ENCODE data around the gene SLC25A26. TPM values are rescaled to one million over a fixed set of nuclear protein-coding genes. Genes with fewer than 3 reads are reported as not detected.
A peak's percentile ranks its signal among the peaks of the same experiment; 100 is the strongest.

SLC25A26 gene
- total RNA-seq, 1 experiment from 2014 or later: 23.8 TPM

GRCh38 chr3:66312039-66312438, 91.2 kb downstream of the SLC25A26 start (continued):
- TF ChIP-seq REST (IDR thresholded peaks at IDR 0.05; ENCODE audit: low read depth): no peak

DNA sequence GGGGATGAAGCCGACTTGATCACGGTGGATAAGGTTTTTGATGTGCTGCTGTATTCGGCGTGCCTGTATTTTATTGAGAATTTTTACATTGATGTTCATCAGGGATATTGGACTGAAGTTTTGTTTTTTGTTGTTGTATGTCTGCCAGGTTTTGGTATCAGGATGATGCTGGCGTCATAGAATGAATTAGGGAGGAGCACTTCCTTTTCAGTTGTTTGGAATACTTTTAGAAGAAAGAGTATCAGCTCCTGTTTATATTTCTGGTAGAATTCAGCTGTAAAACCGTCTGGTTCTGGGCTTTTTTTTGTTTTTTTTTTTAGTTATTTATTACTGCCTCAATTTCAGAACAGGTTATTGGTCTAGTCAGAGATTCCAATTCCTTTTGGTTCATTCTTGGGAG, 93.7 kb downstream of the SLC25A26 start:
- Histone ChIP-seq H4K20me1 (ENCODE audit: insufficient read depth) (no peaks in the 10 kb centered on the region), H3K9me2 (ENCODE audit: insufficient read depth) (no peaks in the 10 kb centered on the region), H3K9ac (ENCODE audit: low read length) (no peak overlapping the region), H3K4me2 (ENCODE audit: low read length) (no peak overlapping the region), H3K9me3 (ENCODE audit: control insufficient read depth in 1 of 2, insufficient read depth in 1 of 2, low read depth in 1 of 2, low read length in 2 of 2) (no peaks in the 10 kb centered on the region; a peak in 1 of 4 replicates), H3K36me3 (ENCODE audit: control insufficient read depth in 1 of 2, insufficient read depth in 2 of 2, low read length in 2 of 2) (no peaks in the 10 kb centered on the region), H3K27ac (ENCODE audit: low read depth, low read length) (no peak overlapping the region), H3K4me3 (replicated peaks in 1 of 2; ENCODE audit: low read depth in 1 of 2, low read length in 2 of 2) (no peak overlapping the region), H3K4me1 (ENCODE audit: control insufficient read depth in 1 of 2, insufficient read depth in 2 of 2, low read length in 2 of 2) (no peaks in the 10 kb centered on the region), H3K27me3 (ENCODE audit: insufficient read depth, low read length) (no peaks in the 10 kb centered on the region), H2AFZ (ENCODE audit: low read depth, low read length, poor library complexity, severe bottlenecking) (no peak overlapping the region), H3K79me2 (ENCODE audit: insufficient read depth, low read length) (no peaks in the 10 kb centered on the region)
- no peak for ATAC-seq
- intact Hi-C loops (cut with micrococcal nuclease): no loop called here
- POLR2A ChIA-PET: no interaction called here
- RAD21 ChIA-PET (ENCODE audit: low non-redundant PET in 1 of 2, low total read pairs in 2 of 2, uncharacterized antibody in 2 of 2, unreplicated experiment in 2 of 2): no interaction called here
- CTCF ChIA-PET: no interaction called here
- no peak for TF ChIP-seq ELF1 (IDR thresholded peaks at IDR 0.05; ENCODE audit: borderline replicate concordance, low read depth)
- no peak for TF ChIP-seq RAD21 (IDR thresholded peaks at IDR 0.05; ENCODE audit: low read depth)
- TF ChIP-seq, protein P1, sequence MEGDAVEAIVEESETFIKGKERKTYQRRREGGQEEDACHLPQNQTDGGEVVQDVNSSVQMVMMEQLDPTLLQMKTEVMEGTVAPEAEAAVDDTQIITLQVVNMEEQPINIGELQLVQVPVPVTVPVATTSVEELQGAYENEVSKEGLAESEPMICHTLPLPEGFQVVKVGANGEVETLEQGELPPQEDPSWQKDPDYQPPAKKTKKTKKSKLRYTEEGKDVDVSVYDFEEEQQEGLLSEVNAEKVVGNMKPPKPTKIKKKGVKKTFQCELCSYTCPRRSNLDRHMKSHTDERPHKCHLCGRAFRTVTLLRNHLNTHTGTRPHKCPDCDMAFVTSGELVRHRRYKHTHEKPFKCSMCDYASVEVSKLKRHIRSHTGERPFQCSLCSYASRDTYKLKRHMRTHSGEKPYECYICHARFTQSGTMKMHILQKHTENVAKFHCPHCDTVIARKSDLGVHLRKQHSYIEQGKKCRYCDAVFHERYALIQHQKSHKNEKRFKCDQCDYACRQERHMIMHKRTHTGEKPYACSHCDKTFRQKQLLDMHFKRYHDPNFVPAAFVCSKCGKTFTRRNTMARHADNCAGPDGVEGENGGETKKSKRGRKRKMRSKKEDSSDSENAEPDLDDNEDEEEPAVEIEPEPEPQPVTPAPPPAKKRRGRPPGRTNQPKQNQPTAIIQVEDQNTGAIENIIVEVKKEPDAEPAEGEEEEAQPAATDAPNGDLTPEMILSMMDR (IDR thresholded peaks at IDR 0.05 in 2 of 3, conservative IDR thresholded peaks at IDR 0.05 in 1 of 3; ENCODE audit: borderline replicate concordance in 1 of 3, insufficient read depth in 1 of 3, low read depth in 2 of 3, low read length in 2 of 3): no peak
- no peak for TF ChIP-seq EZH2 (IDR thresholded peaks at IDR 0.05)
- no peak for TF ChIP-seq CBX3 (IDR thresholded peaks at IDR 0.05; ENCODE audit: low read depth)
- no peak for TF ChIP-seq CEBPB (IDR thresholded peaks at IDR 0.05; ENCODE audit: low read depth)
- no peak for TF ChIP-seq POLR2A (IDR thresholded peaks at IDR 0.05; ENCODE audit: borderline replicate concordance, extremely low read depth, insufficient read depth, insufficient read length)
- no peak for TF ChIP-seq YY1 (IDR thresholded peaks at IDR 0.05; ENCODE audit: extremely low read depth, insufficient replicate concordance, low read depth, low read length)
- TF ChIP-seq EGR1 (IDR thresholded peaks at IDR 0.05; ENCODE audit: low read depth): no peak
- no peak for TF ChIP-seq TCF7L2 (IDR thresholded peaks at IDR 0.05; ENCODE audit: borderline replicate concordance, extremely low read depth, insufficient read depth, insufficient read length)
- no peak for TF ChIP-seq SP1 (IDR thresholded peaks at IDR 0.05; ENCODE audit: low read depth)
- TF ChIP-seq JUND (IDR thresholded peaks at IDR 0.05): no peak
- no peak for DNase-seq (ENCODE audit: low read depth, low spot score)
- TSS peak; percentile 15 for BruUV-seq (replicated peaks)

All from HCT116 (cell line).